Activated CD8-positive, alpha-beta T cell treated with anti-CD3 and anti-CD28 coated beads for 36 hours (primary cell): ENCODE data around the gene COG3. TPM values are rescaled to one million over a fixed set of nuclear protein-coding genes. Genes with fewer than 3 reads are reported as not detected.

Experiments
- ATAC-seq: fragments of 200-7000 bp; cut with Tn5 transposase; one replicate; pipeline ENCODE4 v1.10.0; 2021; ENCODE audit warnings: mild to moderate bottlenecking, moderate library complexity
- CTCF ChIA-PET: fragments of 350-600 bp; sonication (Branson Sonifier 250); formaldehyde crosslinking; loops from one replicate; lab custom pipeline; 2021; ENCODE audit warnings: antibody characterized with exemption; lab: Charles Lee
- POLR2A ChIA-PET: fragments of 350-600 bp; sonication (Branson Sonifier 250); formaldehyde crosslinking; loops from one replicate; lab custom pipeline; 2021; ENCODE audit warnings: antibody characterized with exemption; lab: Charles Lee
- DNase-seq: peaks from one replicate; pipeline ENCODE4 v3.0.0-alpha.2; 2020
- H3K27ac Mint-ChIP-seq: one replicate; pipeline ENCODE4 v1.8.0; 2021; ENCODE audit warnings: mild to moderate bottlenecking, mixed read lengths
- H3K27me3 Mint-ChIP-seq: one replicate; pipeline ENCODE4 v1.8.0; 2021; ENCODE audit warnings: mixed read lengths
- H3K36me3 Mint-ChIP-seq: one replicate; pipeline ENCODE4 v1.8.0; 2021; ENCODE audit warnings: low read depth, mixed read lengths
- H3K4me1 Mint-ChIP-seq: one replicate; pipeline ENCODE4 v1.8.0; 2021; ENCODE audit warnings: low read depth, mixed read lengths
- H3K4me3 Mint-ChIP-seq: one replicate; pipeline ENCODE4 v1.8.0; 2021; ENCODE audit warnings: mild to moderate bottlenecking, moderate library complexity, mixed read lengths
- H3K9me3 Mint-ChIP-seq: one replicate; pipeline ENCODE4 v1.8.0; 2021; ENCODE audit warnings: mixed read lengths
- CTCF ChIP-seq: fragments of 200-600 bp; IDR thresholded peaks from one replicate; pipeline ENCODE4 v1.8.0; 2022; ENCODE audit warnings: antibody characterized with exemption, mild to moderate bottlenecking
- intact Hi-C: fragments of 100-400 bp; cut with micrococcal nuclease; formaldehyde crosslinking; loops from one replicate; pipeline ENCODE4 v1.10.0; 2022
- total RNA-seq, 2 experiments: library from RNA; stranded (reverse); gene quantifications; one replicate each; pipeline ENCODE4 v1.2.3, GENCODE V29; 2021

Gene COG3
- total RNA-seq, 2 experiments from 2014 or later: 19.9 to 22.1 TPM

- no peak for TF ChIP-seq CTCF
- POLR2A ChIA-PET: interaction anchor here (0.6 to 2.1 kb wide), 2 partner anchors 18 to 56 kb away, joined by 3 to 7 read pairs; partner anchors contain the start of gene COG3
- peaks cover 36% of the 10 kb centered on the region for H3K36me3 Mint-ChIP-seq
- no peak overlapping the region for H3K4me3 Mint-ChIP-seq
- H3K9me3 Mint-ChIP-seq: no peaks in the 10 kb centered on the region
- CTCF ChIA-PET: interaction anchor here (1.1 to 2.5 kb wide), 7 partner anchors 9 to 112 kb away, joined by 3 to 15 read pairs (median 5); no protein-coding TSS in a partner anchor
- peak overlapping the region; percentile 9 for H3K27ac Mint-ChIP-seq
- peaks cover 2% of the 10 kb centered on the region for H3K4me1 Mint-ChIP-seq
- no peak for DNase-seq
- intact Hi-C loops: no loop called here
- no peak for ATAC-seq
- no peaks in the 10 kb centered on the region for H3K27me3 Mint-ChIP-seq
Measured at GRCh38 chr13:45482571-45483173, 17.9 kb downstream of the COG3 start.

- DNase-seq: no peak
- peak overlapping the region; percentile 16 for H3K27ac Mint-ChIP-seq
- peaks cover 23% of the 10 kb centered on the region for H3K36me3 Mint-ChIP-seq
- no peak for ATAC-seq
- no peaks in the 10 kb centered on the region for H3K9me3 Mint-ChIP-seq
- intact Hi-C loops: no loop called here
- ChIA-PET CTCF (interaction anchor here (1.5 to 4.3 kb wide), 2 partner anchors 72 to 118 kb away, joined by 4 to 25 read pairs; no protein-coding TSS in a partner anchor), POLR2A (no interaction called here)
- TF ChIP-seq CTCF: no peak
- H3K4me3 Mint-ChIP-seq: no peak overlapping the region
- H3K27me3 Mint-ChIP-seq: no peaks in the 10 kb centered on the region
- no peaks in the 10 kb centered on the region for H3K4me1 Mint-ChIP-seq
Measured at GRCh38 chr13:45487604-45488003, 22.9 kb downstream of the COG3 start.

GRCh38 chr13:45490068-45490467 is 25.3 kb downstream of the COG3 start:
- no peak overlapping the region for H3K4me3 Mint-ChIP-seq
- H3K4me1 Mint-ChIP-seq: no peaks in the 10 kb centered on the region
- peak; percentile 63 for TF ChIP-seq CTCF
- ChIA-PET CTCF (interaction anchor here (0.8 to 4.3 kb wide), 9 partner anchors 9 to 443 kb away, joined by 3 to 25 read pairs (median 3); no protein-coding TSS in a partner anchor), POLR2A (no interaction called here)
- H3K27me3 Mint-ChIP-seq: no peaks in the 10 kb centered on the region
- peak; percentile 79 for ATAC-seq
- peaks cover 17% of the 10 kb centered on the region for H3K36me3 Mint-ChIP-seq
- no peak overlapping the region for H3K27ac Mint-ChIP-seq
- intact Hi-C loops: loop anchor here (5.0 kb wide), 1 partner anchor 118 kb away; no protein-coding TSS in a partner anchor
- DNase-seq: peak; percentile 20
- H3K9me3 Mint-ChIP-seq: no peaks in the 10 kb centered on the region

- ATAC-seq (no peak), DNase-seq (no peak)
- POLR2A ChIA-PET: no interaction called here
- H3K4me1 Mint-ChIP-seq: no peaks in the 10 kb centered on the region
- H3K4me3 Mint-ChIP-seq: no peak overlapping the region
- H3K27ac Mint-ChIP-seq: no peak overlapping the region
- H3K27me3 Mint-ChIP-seq: no peaks in the 10 kb centered on the region
- no peak for TF ChIP-seq CTCF
- intact Hi-C loops: loop anchor here (5.0 kb wide), 1 partner anchor 120 kb away; no protein-coding TSS in a partner anchor
- no peaks in the 10 kb centered on the region for H3K9me3 Mint-ChIP-seq
- peaks cover 19% of the 10 kb centered on the region for H3K36me3 Mint-ChIP-seq
- CTCF ChIA-PET: interaction anchor here (1.2 to 1.6 kb wide), 2 partner anchors 15 to 19 kb away, joined by 3 to 4 read pairs; no protein-coding TSS in a partner anchor
Measured at GRCh38 chr13:45492538-45492937, 27.8 kb downstream of the COG3 start.

GRCh38 chr13:45496942-45497341 is 32.2 kb downstream of the COG3 start:
- ChIA-PET POLR2A (interaction anchor here (0.7 kb wide), 1 partner anchor 10 kb away, joined by 3 read pairs; no protein-coding TSS in a partner anchor), CTCF (interaction anchor here (1.2 to 1.5 kb wide), 2 partner anchors 13 to 126 kb away, joined by 3 to 8 read pairs; no protein-coding TSS in a partner anchor)
- TF ChIP-seq CTCF: no peak
- DNase-seq: no peak
- no peak overlapping the region for H3K4me3 Mint-ChIP-seq
- no peak for ATAC-seq
- H3K9me3 Mint-ChIP-seq: no peaks in the 10 kb centered on the region
- peaks cover 13% of the 10 kb centered on the region for H3K4me1 Mint-ChIP-seq
- peaks cover 34% of the 10 kb centered on the region for H3K36me3 Mint-ChIP-seq
- H3K27me3 Mint-ChIP-seq: no peaks in the 10 kb centered on the region
- no peak overlapping the region for H3K27ac Mint-ChIP-seq
- intact Hi-C loops: no loop called here
